GM19397 (cell line): Measurements from ENCODE around the gene IFIT3.

Experiments used
- ATAC-seq: cut with Tn5 transposase; IDR thresholded peaks from one replicate; pipeline ENCODE4 v1.9.1; 2021; ENCODE audit warnings: mild to moderate bottlenecking, moderate library complexity; ENCODE audit not compliant: unreplicated experiment

The IFIT3 gene

GRCh38 chr10:89384474-89385340 is 56.9 kb downstream of the IFIT3 start:
- no peak for ATAC-seq

GRCh38 chr10:89388806-89389205 is 61.0 kb downstream of the IFIT3 start:
- ATAC-seq = no peak

- ATAC-seq = no peak
Observed at GRCh38 chr10:89389254-89389653, 61.5 kb downstream of the IFIT3 start.
